HG03280 (cell line): Measurements from ENCODE around the gene CCDC190.
"Not testable (repeated sequence)": the region's sequence is repeated elsewhere in the genome, so short reads cannot be mapped to it uniquely, and the experiment has no call there.

Experiments
- ATAC-seq: cut with Tn5 transposase; IDR thresholded peaks from one replicate; pipeline ENCODE4 v1.9.1; 2021; ENCODE audit warnings: mild to moderate bottlenecking, moderate library complexity; ENCODE audit not compliant: unreplicated experiment

The CCDC190 gene

GRCh38 chr1:162861101-162861500, at the start of gene CCDC190:
TSS of gene CCDC190 (minus strand) at chr1:162861175. CDS start at chr1:162859646, 1,529 bp downstream.
- ATAC-seq: no peak

GRCh38 chr1:162910161-162910560, 49.2 kb upstream of the CCDC190 start:
- no peak for ATAC-seq

- no peak for ATAC-seq
These were observed 47.8 kb upstream of the CCDC190 start for GRCh38 chr1:162908780-162909179.

- ATAC-seq: no peak
These were observed 47.3 kb upstream of the CCDC190 start for GRCh38 chr1:162908236-162908635.

- no peak for ATAC-seq
These were observed 45.5 kb upstream of the CCDC190 start for GRCh38 chr1:162906485-162906884.

- ATAC-seq: no peak
These were observed 44.5 kb upstream of the CCDC190 start for GRCh38 chr1:162905174-162906158.

- no peak for ATAC-seq
These were observed 43.6 kb upstream of the CCDC190 start for GRCh38 chr1:162904579-162904978.

- no peak for ATAC-seq
These were observed 43.0 kb upstream of the CCDC190 start for GRCh38 chr1:162904023-162904422.

GRCh38 chr1:162903246-162903645, 42.3 kb upstream of the CCDC190 start:
- ATAC-seq: no peak

GRCh38 chr1:162902416-162902815, 41.4 kb upstream of the CCDC190 start:
- ATAC-seq: no peak

- no peak for ATAC-seq
These were observed 40.3 kb upstream of the CCDC190 start for GRCh38 chr1:162901243-162901642.

GRCh38 chr1:162899422-162900146, 38.6 kb upstream of the CCDC190 start:
- no peak for ATAC-seq

- ATAC-seq: no peak
These were observed 32.6 kb upstream of the CCDC190 start for GRCh38 chr1:162893612-162893908.

GRCh38 chr1:162892906-162893611, 32.1 kb upstream of the CCDC190 start:
- no peak for ATAC-seq

GRCh38 chr1:162889989-162890388, 29.0 kb upstream of the CCDC190 start:
- ATAC-seq: no peak

GRCh38 chr1:162886705-162887104, 25.7 kb upstream of the CCDC190 start:
- ATAC-seq: no peak

GRCh38 chr1:162885265-162885664, 24.3 kb upstream of the CCDC190 start:
- no peak for ATAC-seq

- ATAC-seq: no peak
These were observed 23.9 kb upstream of the CCDC190 start for GRCh38 chr1:162884831-162885230.

GRCh38 chr1:162882248-162882674, 21.3 kb upstream of the CCDC190 start:
- no peak for ATAC-seq

- no peak for ATAC-seq
These were observed 20.6 kb upstream of the CCDC190 start for GRCh38 chr1:162881590-162881989.

- not testable (repeated sequence) for ATAC-seq
These were observed 19.6 kb upstream of the CCDC190 start for GRCh38 chr1:162880617-162881016.
